Measurements from ENCODE around the gene SYP. TPM values are rescaled to one million over a fixed set of nuclear protein-coding genes. Genes with fewer than 3 reads are reported as not detected.

Gene SYP
- total and polyA plus RNA-seq, 9 of the 15 experiments (the other 6 are each of a cell fraction or from before 2014, with no cell fraction given), result 0.48 to 5.1 (median 2.6) TPM

- intact Hi-C loops (cut with micrococcal nuclease), result no loop called here
- WGBS (ENCODE audit: insufficient coverage, low coverage, missing lambda C conversion rate), result 0% methylated on average over 2 of the region's 2 CpGs
- no TSS peak for BruUV-seq (replicated peaks)
- Histone ChIP-seq H3K36me3 (ENCODE audit: control insufficient read depth, insufficient read depth, low read length) (no peaks in the 10 kb centered on the region), H3K4me3 (no peak overlapping the region), H3K9ac (ENCODE audit: insufficient read depth in 1 of 2, low read depth in 2 of 2, low read length in 2 of 2) (no peak overlapping the region), H4K20me1 (replicated peaks; ENCODE audit: control insufficient read depth, insufficient read depth, low read length) (no peaks in the 10 kb centered on the region), H3K79me2 (ENCODE audit: control insufficient read depth, insufficient read depth, low read length) (no peaks in the 10 kb centered on the region), H2AFZ (ENCODE audit: low read depth, low read length) (no peak overlapping the region), H3K4me1 (replicated peaks in 1 of 2; ENCODE audit: control insufficient read depth in 2 of 2, insufficient read depth in 2 of 2, low read length in 2 of 2) (peaks cover 0 to 5% of the 10 kb centered on the region in 2 experiments; a peak in 3 of 5 replicates), H3K9me1 (ENCODE audit: control insufficient read depth, insufficient read depth, low read length) (no peaks in the 10 kb centered on the region), H3K9me3 (replicated peaks; ENCODE audit: control insufficient read depth, insufficient read depth, low read depth, low read length) (no peaks in the 10 kb centered on the region), H3K4me2 (ENCODE audit: insufficient read depth, low read length) (no peak overlapping the region), H3K27ac (ENCODE audit: extremely low read depth, low read depth, low read length) (no peak overlapping the region), H3K27me3 (ENCODE audit: control insufficient read depth in 2 of 2, insufficient read depth in 2 of 2, low read length in 2 of 2) (peaks cover 3 to 19% of the 10 kb centered on the region in 2 experiments; a peak in 3 of 5 replicates)
- FAIRE-seq (no peak), ATAC-seq (no peak), DNase-seq (ENCODE audit: extremely low read depth in 1 of 4, low spot score in 3 of 4) (no peak)
- ChIA-PET CTCF (ENCODE audit: low intra/inter-chr PET ratio) (no interaction called here), POLR2A (interaction anchor here (0.6 to 1.4 kb wide), 3 partner anchors 12 to 545 kb away, joined by 3 read pairs; no protein-coding TSS in a partner anchor)
- TF ChIP-seq CHAMP1 (IDR thresholded peaks at IDR 0.05) (no peak), NELFE (IDR thresholded peaks at IDR 0.05; ENCODE audit: insufficient read depth, insufficient read length) (no peak), TAF9B (IDR thresholded peaks at IDR 0.05; ENCODE audit: partially characterized antibody) (no peak), MGA (IDR thresholded peaks at IDR 0.05) (no peak), ZSCAN29 (IDR thresholded peaks at IDR 0.05) (no peak), ILF3 (IDR thresholded peaks at IDR 0.05; ENCODE audit: borderline replicate concordance) (no peak), NCOR1 (IDR thresholded peaks at IDR 0.05) (no peak)
- TF ChIP-seq, protein P1, sequence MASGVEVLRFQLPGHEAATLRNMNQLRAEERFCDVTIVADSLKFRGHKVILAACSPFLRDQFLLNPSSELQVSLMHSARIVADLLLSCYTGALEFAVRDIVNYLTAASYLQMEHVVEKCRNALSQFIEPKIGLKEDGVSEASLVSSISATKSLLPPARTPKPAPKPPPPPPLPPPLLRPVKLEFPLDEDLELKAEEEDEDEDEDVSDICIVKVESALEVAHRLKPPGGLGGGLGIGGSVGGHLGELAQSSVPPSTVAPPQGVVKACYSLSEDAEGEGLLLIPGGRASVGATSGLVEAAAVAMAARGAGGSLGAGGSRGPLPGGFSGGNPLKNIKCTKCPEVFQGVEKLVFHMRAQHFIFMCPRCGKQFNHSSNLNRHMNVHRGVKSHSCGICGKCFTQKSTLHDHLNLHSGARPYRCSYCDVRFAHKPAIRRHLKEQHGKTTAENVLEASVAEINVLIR (CRISPR knock-in tag; IDR thresholded peaks at IDR 0.05), result no peak
- in situ Hi-C loops (cut with MboI), result no loop called here
Measured at GRCh38 chrX:49214416-49214815, 14.4 kb upstream of the SYP start.
